HL-60 (cell line): ENCODE data around the gene MARCHF11.

Experiments
- CTCF ChIP-seq: IDR thresholded peaks from one replicate; pipeline ENCODE4 v1.5.1; 2011; ENCODE audit warnings: low read length, control low read depth, inconsistent platforms; ENCODE audit not compliant: insufficient read depth
- POLR2AphosphoS5 ChIP-seq: IDR thresholded peaks from 2 replicates; pipeline ENCODE4 v1.6.1; 2012; ENCODE audit warnings: low read depth
- REST ChIP-seq: IDR thresholded peaks from 2 replicates; pipeline ENCODE4 v1.6.1; 2012; ENCODE audit warnings: low read depth; ENCODE audit not compliant: insufficient replicate concordance

- no peak for TF ChIP-seq CTCF
- no peak for TF ChIP-seq REST
- TF ChIP-seq POLR2AphosphoS5, result no peak
Observed at GRCh38 chr5:16140417-16140816, 39.2 kb downstream of the MARCHF11 start.
